HCT116 (cell line): ENCODE results near the gene TBX4. TPM values are rescaled to one million over a fixed set of nuclear protein-coding genes. Genes with fewer than 3 reads are reported as not detected.

ENCODE experiments used
- ATAC-seq: fragments of 200-7000 bp; cut with Tn5 transposase; 2 replicates; pipeline ENCODE4 v1.9.1; 2020; ENCODE audit warnings: mild to moderate bottlenecking, moderate library complexity
- BruUV-seq: library from RNA; stranded (reverse); fragments of 400-500 nt; replicated peaks from 2 replicates; lab custom pipeline; 2021; lab: Mats Ljungman, UMichigan
- CTCF ChIA-PET: fragments of 300-600 bp; sonication (Branson Sonifier 250); formaldehyde crosslinking; loops from one replicate; lab custom pipeline; 2021; ENCODE audit warnings: antibody characterized with exemption; lab: Charles Lee
- POLR2A ChIA-PET: fragments of 300-600, 350-600 bp; sonication (Branson Sonifier 250); formaldehyde crosslinking; loops from one replicate; lab custom pipeline; 2021; ENCODE audit warnings: antibody characterized with exemption; lab: Charles Lee
- RAD21 ChIA-PET, 2 experiments: fragments of 300-600 bp; sonication (Branson Sonifier 250); formaldehyde crosslinking; loops; one replicate each; lab custom pipeline; 2023; ENCODE audit warnings: low total read pairs in 2 of 2; ENCODE audit not compliant: uncharacterized antibody in 2 of 2, unreplicated experiment in 2 of 2, low non-redundant PET in 1 of 2; lab: Charles Lee
- DNase-seq: peaks from one replicate; pipeline ENCODE4 v3.0.0-alpha.2; 2010; ENCODE audit warnings: low read depth, low spot score
- H2AFZ ChIP-seq: fragments of 200-600 bp; shearing (Covaris generic), sonication (generic); 2 replicates; pipeline ENCODE4 v1.6.1; 2017; ENCODE audit warnings: low read depth, mixed run types, mixed read lengths, antibody characterized with exemption, low read length; ENCODE audit not compliant: poor library complexity, severe bottlenecking
- H3K27ac ChIP-seq: 2 replicates; pipeline ENCODE4 v1.5.1; 2012; ENCODE audit warnings: low read depth, low read length
- H3K27me3 ChIP-seq: fragments of 200-600 bp; sonication (generic); 2 replicates; pipeline ENCODE4 v1.6.1; 2016; ENCODE audit warnings: mixed run types, low read length, mixed read lengths; ENCODE audit not compliant: insufficient read depth
- H3K36me3 ChIP-seq, 2 experiments: fragments of 200-500 bp in 1 of 2; fragments of 200-600 bp in 1 of 2; sonication (Bioruptor generic) in 1 of 2; sonication (generic) in 1 of 2; 2 replicates each; pipeline versions ENCODE4 v1.5.1 to v1.6.1; 2014 to 2016; ENCODE audit warnings: low read length in 2 of 2, inconsistent platforms in 1 of 2, mixed read lengths in 1 of 2, mixed run types in 1 of 2; ENCODE audit not compliant: insufficient read depth in 2 of 2, control insufficient read depth in 1 of 2
- H3K4me1 ChIP-seq, 2 experiments: fragments of 200-600 bp in 1 of 2; sonication (generic) in 1 of 2; 2 replicates each; pipeline versions ENCODE4 v1.5.1 to v1.6.1; 2012 to 2017; ENCODE audit warnings: low read length in 2 of 2, inconsistent platforms in 1 of 2, mild to moderate bottlenecking in 1 of 2, mixed read lengths in 1 of 2, mixed run types in 1 of 2, moderate library complexity in 1 of 2; ENCODE audit not compliant: insufficient read depth in 2 of 2, control insufficient read depth in 1 of 2
- H3K4me2 ChIP-seq: fragments of 200-600 bp; sonication (generic); 2 replicates; pipeline ENCODE4 v1.6.1; 2017; ENCODE audit warnings: mixed run types, low read length, mixed read lengths
- H3K4me3 ChIP-seq, 2 experiments: fragments of 200-600 bp in 1 of 2; sonication (generic) in 1 of 2; replicated peaks in 1 of 2; 2 replicates each; pipeline ENCODE4 v1.5.1; 2011 to 2016; ENCODE audit warnings: low read length in 2 of 2, control low read depth in 1 of 2, low read depth in 1 of 2, mild to moderate bottlenecking in 1 of 2, mixed read lengths in 1 of 2, mixed run types in 1 of 2
- H3K79me2 ChIP-seq: fragments of 200-600 bp; sonication (generic); 2 replicates; pipeline ENCODE4 v1.6.1; 2017; ENCODE audit warnings: mild to moderate bottlenecking, mixed run types, low read length, moderate library complexity, mixed read lengths; ENCODE audit not compliant: insufficient read depth
- H3K9ac ChIP-seq: fragments of 200-600 bp; sonication (generic); 2 replicates; pipeline ENCODE4 v1.6.1; 2016; ENCODE audit warnings: low read length, mixed read lengths
- H3K9me2 ChIP-seq: fragments of 200-600 bp; sonication (generic), shearing (Covaris generic); 2 replicates; pipeline ENCODE4 v1.6.1; 2017; ENCODE audit warnings: mixed run types, mild to moderate bottlenecking, moderate library complexity; ENCODE audit not compliant: insufficient read depth
- H3K9me3 ChIP-seq, 2 experiments: fragments of 200-500 bp in 1 of 2; fragments of 200-600 bp in 1 of 2; sonication (Bioruptor generic) in 1 of 2; sonication (generic) in 1 of 2; 2 replicates each; pipeline ENCODE4 v1.6.1; 2014 to 2017; ENCODE audit warnings: low read length in 2 of 2, mixed read lengths in 2 of 2, inconsistent platforms in 1 of 2, low read depth in 1 of 2, mild to moderate bottlenecking in 1 of 2, mixed run types in 1 of 2, moderate library complexity in 1 of 2; ENCODE audit not compliant: control insufficient read depth in 1 of 2, insufficient read depth in 1 of 2
- H4K20me1 ChIP-seq: fragments of 200-600 bp; sonication (generic), shearing (Covaris generic); 2 replicates; pipeline ENCODE4 v1.6.1; 2017; ENCODE audit warnings: mixed run types, mild to moderate bottlenecking, moderate library complexity; ENCODE audit not compliant: insufficient read depth
- EZH2phosphoT487 ChIP-seq: fragments of 200-600 bp; IDR thresholded peaks from 2 replicates; pipeline ENCODE4 v1.6.1; 2018; ENCODE audit warnings: antibody characterized with exemption, borderline replicate concordance
- JUND ChIP-seq: IDR thresholded peaks from 2 replicates; pipeline ENCODE4 v1.6.1; 2012
- POLR2AphosphoS5 ChIP-seq: IDR thresholded peaks from 2 replicates; pipeline ENCODE4 v1.6.1; 2011; ENCODE audit warnings: mild to moderate bottlenecking, low read depth, low read length, moderate library complexity
- RAD21 ChIP-seq: IDR thresholded peaks from 2 replicates; pipeline ENCODE4 v1.6.1; 2012; ENCODE audit warnings: low read depth, mild to moderate bottlenecking
- SIN3A ChIP-seq: IDR thresholded peaks from 2 replicates; pipeline ENCODE4 v1.6.1; 2012; ENCODE audit warnings: low read depth
- SP1 ChIP-seq: IDR thresholded peaks from 2 replicates; pipeline ENCODE4 v1.6.1; 2012; ENCODE audit warnings: low read depth
- SRF ChIP-seq: IDR thresholded peaks from 2 replicates; pipeline ENCODE4 v1.6.1; 2012; ENCODE audit warnings: low read depth
- YY1 ChIP-seq: IDR thresholded peaks from 2 replicates; pipeline ENCODE4 v1.6.1; 2011; ENCODE audit warnings: low read length, low read depth, moderate library complexity, mild to moderate bottlenecking; ENCODE audit not compliant: insufficient replicate concordance; ENCODE audit errors: extremely low read depth
- ZFX ChIP-seq: fragments of 450-650 bp; IDR thresholded peaks from 2 replicates; pipeline ENCODE4 v1.6.1; 2017
- intact Hi-C: fragments of 100-400 bp; cut with micrococcal nuclease; formaldehyde crosslinking; loops from 2 replicates; pipeline ENCODE4 v1.10.0; 2022
- total RNA-seq: library from RNA; stranded (reverse); gene quantifications from one replicate; pipeline ENCODE4 v1.2.1, GENCODE V29; 2021; ENCODE audit not compliant: unreplicated experiment
- TF ChIP-seq, protein P1 (sequence below): IDR thresholded peaks from 2 replicates; pipeline ENCODE4 v1.6.1; 2011; ENCODE audit warnings: mild to moderate bottlenecking, low read length, moderate library complexity; ENCODE audit not compliant: insufficient replicate concordance; ENCODE audit errors: extremely low read depth
- TF ChIP-seq, protein P2 (sequence below): IDR thresholded peaks from 2 replicates; pipeline ENCODE4 v1.6.1; 2012; ENCODE audit warnings: low read depth

The TBX4 gene
- total RNA-seq, 1 experiment from 2014 or later, result 0.27 TPM

DNA sequence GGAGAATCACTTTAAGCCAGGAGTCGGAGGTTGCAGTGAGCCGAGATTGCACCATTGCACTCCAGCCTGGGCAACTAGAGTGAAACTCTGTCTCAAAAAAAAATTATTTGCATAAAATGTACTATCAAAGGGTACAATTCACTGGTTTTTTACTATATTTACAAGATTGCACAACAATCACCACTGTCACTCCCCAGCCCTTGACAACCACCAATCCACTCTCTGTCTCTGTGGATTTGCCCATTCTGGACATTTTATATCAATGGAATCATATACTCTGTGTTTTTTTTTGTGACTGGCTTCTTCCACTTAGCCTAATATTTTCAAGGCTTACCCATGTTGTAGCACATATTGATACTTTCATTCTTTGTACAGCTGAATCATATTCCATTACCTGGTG is 33.8 kb upstream of the TBX4 start:
- ChIA-PET RAD21 (no interaction called here), POLR2A (no interaction called here), CTCF (interaction anchor here (1.5 kb wide), 1 partner anchor 418 kb away, joined by 3 read pairs; no protein-coding TSS in a partner anchor)
- H3K27ac ChIP-seq, result no peak overlapping the region
- H3K36me3 ChIP-seq, result no peaks in the 10 kb centered on the region
- no peaks in the 10 kb centered on the region for H4K20me1 ChIP-seq
- intact Hi-C loops, result loop anchor here (1.0 kb wide), 1 partner anchor 419 kb away; no protein-coding TSS in a partner anchor
- BruUV-seq, result no TSS peak
- H3K4me2 ChIP-seq, result no peak overlapping the region
- DNase-seq (no peak), ATAC-seq (no peak)
- no peak overlapping the region for H2AFZ ChIP-seq
- H3K4me1 ChIP-seq, result peaks cover 36 to 41% of the 10 kb centered on the region in 2 experiments
- no peaks in the 10 kb centered on the region for H3K9me3 ChIP-seq
- TF ChIP-seq RAD21 (no peak), ZFX (no peak), EZH2phosphoT487 (no peak), POLR2AphosphoS5 (no peak), SIN3A (no peak)
- TF ChIP-seq, protein P1, sequence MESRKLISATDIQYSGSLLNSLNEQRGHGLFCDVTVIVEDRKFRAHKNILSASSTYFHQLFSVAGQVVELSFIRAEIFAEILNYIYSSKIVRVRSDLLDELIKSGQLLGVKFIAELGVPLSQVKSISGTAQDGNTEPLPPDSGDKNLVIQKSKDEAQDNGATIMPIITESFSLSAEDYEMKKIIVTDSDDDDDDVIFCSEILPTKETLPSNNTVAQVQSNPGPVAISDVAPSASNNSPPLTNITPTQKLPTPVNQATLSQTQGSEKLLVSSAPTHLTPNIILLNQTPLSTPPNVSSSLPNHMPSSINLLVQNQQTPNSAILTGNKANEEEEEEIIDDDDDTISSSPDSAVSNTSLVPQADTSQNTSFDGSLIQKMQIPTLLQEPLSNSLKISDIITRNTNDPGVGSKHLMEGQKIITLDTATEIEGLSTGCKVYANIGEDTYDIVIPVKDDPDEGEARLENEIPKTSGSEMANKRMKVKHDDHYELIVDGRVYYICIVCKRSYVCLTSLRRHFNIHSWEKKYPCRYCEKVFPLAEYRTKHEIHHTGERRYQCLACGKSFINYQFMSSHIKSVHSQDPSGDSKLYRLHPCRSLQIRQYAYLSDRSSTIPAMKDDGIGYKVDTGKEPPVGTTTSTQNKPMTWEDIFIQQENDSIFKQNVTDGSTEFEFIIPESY, result no peak
- no peaks in the 10 kb centered on the region for H3K27me3 ChIP-seq
- H3K9ac ChIP-seq, result no peak overlapping the region
- H3K4me3 ChIP-seq, result no peak overlapping the region
- H3K79me2 ChIP-seq, result no peaks in the 10 kb centered on the region
- H3K9me2 ChIP-seq, result no peaks in the 10 kb centered on the region

DNA sequence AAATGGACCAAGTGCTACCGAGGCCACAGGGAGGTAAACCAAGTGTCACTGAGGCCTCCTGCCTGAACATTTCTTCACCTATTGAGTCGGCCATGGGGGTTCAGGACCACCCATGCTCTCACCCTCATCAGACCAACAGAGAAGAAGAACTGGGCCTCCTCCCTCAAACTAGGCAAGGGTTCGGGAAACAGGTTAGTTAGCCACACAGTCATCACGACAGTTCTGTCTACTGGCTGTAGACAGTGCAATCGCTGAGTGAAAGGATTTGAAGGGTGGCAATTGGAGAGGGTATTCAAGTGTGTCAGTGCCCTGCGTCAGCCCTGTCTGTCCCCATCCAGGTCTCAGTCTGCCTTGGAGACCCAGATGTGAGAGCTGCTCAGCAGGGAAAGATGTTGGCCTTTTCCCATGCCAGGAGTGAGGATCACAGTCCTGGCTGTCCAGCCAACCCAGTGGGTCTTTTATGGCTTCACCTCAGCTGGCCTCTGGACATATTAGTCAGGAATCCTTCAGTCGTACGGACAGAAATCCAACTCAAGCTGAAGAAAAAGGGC is 32.7 kb upstream of the TBX4 start:
- Histone ChIP-seq H3K4me1 (peaks cover 27 to 32% of the 10 kb centered on the region in 2 experiments), H4K20me1 (no peaks in the 10 kb centered on the region), H3K9me3 (no peaks in the 10 kb centered on the region), H3K9ac (no peak overlapping the region), H3K36me3 (no peaks in the 10 kb centered on the region), H3K9me2 (no peaks in the 10 kb centered on the region), H3K27ac (no peak overlapping the region; the same call in 1 of the 2 replicates), H3K4me2 (no peak overlapping the region), H2AFZ (no peak overlapping the region), H3K4me3 (no peak overlapping the region), H3K27me3 (no peaks in the 10 kb centered on the region), H3K79me2 (no peaks in the 10 kb centered on the region)
- ChIA-PET RAD21 (no interaction called here), CTCF (interaction anchor here (1.4 to 2.3 kb wide), 4 partner anchors 131 to 417 kb away, joined by 3 to 9 read pairs (median 4); no protein-coding TSS in a partner anchor), POLR2A (interaction anchor here (1.1 kb wide), 1 partner anchor 155 kb away, joined by 3 read pairs; no protein-coding TSS in a partner anchor)
- DNase-seq (no peak), ATAC-seq (no peak)
- intact Hi-C loops, result no loop called here
- BruUV-seq, result no TSS peak
- TF ChIP-seq, protein P2, sequence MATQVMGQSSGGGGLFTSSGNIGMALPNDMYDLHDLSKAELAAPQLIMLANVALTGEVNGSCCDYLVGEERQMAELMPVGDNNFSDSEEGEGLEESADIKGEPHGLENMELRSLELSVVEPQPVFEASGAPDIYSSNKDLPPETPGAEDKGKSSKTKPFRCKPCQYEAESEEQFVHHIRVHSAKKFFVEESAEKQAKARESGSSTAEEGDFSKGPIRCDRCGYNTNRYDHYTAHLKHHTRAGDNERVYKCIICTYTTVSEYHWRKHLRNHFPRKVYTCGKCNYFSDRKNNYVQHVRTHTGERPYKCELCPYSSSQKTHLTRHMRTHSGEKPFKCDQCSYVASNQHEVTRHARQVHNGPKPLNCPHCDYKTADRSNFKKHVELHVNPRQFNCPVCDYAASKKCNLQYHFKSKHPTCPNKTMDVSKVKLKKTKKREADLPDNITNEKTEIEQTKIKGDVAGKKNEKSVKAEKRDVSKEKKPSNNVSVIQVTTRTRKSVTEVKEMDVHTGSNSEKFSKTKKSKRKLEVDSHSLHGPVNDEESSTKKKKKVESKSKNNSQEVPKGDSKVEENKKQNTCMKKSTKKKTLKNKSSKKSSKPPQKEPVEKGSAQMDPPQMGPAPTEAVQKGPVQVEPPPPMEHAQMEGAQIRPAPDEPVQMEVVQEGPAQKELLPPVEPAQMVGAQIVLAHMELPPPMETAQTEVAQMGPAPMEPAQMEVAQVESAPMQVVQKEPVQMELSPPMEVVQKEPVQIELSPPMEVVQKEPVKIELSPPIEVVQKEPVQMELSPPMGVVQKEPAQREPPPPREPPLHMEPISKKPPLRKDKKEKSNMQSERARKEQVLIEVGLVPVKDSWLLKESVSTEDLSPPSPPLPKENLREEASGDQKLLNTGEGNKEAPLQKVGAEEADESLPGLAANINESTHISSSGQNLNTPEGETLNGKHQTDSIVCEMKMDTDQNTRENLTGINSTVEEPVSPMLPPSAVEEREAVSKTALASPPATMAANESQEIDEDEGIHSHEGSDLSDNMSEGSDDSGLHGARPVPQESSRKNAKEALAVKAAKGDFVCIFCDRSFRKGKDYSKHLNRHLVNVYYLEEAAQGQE, result no peak
- TF ChIP-seq SP1 (no peak), POLR2AphosphoS5 (no peak), SRF (no peak), YY1 (no peak), EZH2phosphoT487 (no peak), JUND (no peak)
- TF ChIP-seq, protein P1, result no peak
